Measurements from ENCODE around the gene FRAT2. TPM values are rescaled to one million over a fixed set of nuclear protein-coding genes. Genes with fewer than 3 reads are reported as not detected.

The FRAT2 gene
- total and polyA plus RNA-seq, 2 of the 13 experiments (the other 11 are each of a cell fraction or from before 2014, with no cell fraction given), result 7.2 to 14.1 TPM

DNA sequence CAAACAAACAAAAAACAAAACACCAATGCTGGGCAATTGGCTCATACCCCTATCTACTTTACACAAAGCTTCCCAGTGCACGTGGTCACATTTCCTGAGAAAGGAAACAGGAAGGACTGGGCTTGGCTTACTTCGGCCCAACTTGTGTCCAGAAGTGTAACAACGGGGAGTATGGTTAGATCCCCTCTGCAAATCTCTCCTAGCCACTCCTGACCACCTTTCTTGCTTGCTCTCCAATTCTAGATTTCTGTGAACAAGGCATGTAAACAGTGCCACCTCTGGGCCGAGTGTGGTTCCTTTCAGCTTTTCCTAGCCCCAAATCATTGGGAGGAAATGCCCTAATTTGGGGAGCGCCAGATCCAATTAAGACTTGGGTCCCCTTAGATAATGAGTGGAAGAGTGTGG lies 21.0 kb upstream of the FRAT2 start:
- Histone ChIP-seq H3K79me2 (ENCODE audit: insufficient read depth, low read length) (no peaks in the 10 kb centered on the region), H3K4me2 (ENCODE audit: low read depth, low read length) (no peak overlapping the region), H2AFZ (ENCODE audit: low read length) (no peak overlapping the region), H3K36me3 (replicated peaks in 1 of 2; ENCODE audit: control insufficient read depth in 1 of 2, insufficient read depth in 2 of 2, low read length in 2 of 2) (peaks cover 20 to 42% of the 10 kb centered on the region in 2 experiments; a peak in 4 of 5 replicates), H4K20me1 (ENCODE audit: insufficient read depth, low read length) (no peaks in the 10 kb centered on the region), H3K27me3 (ENCODE audit: control insufficient read depth in 1 of 2, insufficient read depth in 2 of 2, low read length in 2 of 2) (no peaks in the 10 kb centered on the region), H3K4me1 (ENCODE audit: insufficient read depth, low read length) (no peaks in the 10 kb centered on the region), H3K27ac (ENCODE audit: extremely low read length, insufficient read depth, low read length) (no peak overlapping the region), H3K9me3 (ENCODE audit: low read length) (no peaks in the 10 kb centered on the region), H3K4me3 (replicated peaks in 1 of 3; ENCODE audit: insufficient read depth in 1 of 3, low read depth in 2 of 3, low read length in 3 of 3) (no peak overlapping the region), H3K9ac (ENCODE audit: insufficient read depth, low read depth, low read length) (no peak overlapping the region)
- ChIA-PET POLR2A (no interaction called here), CTCF (ENCODE audit: low intra/inter-chr PET ratio, low total read pairs) (interaction anchor here (2.1 kb wide), 1 partner anchor 77 kb away, joined by 15 read pairs; no protein-coding TSS in a partner anchor)
- no TSS peak for BruUV-seq (replicated peaks)
- intact Hi-C loops (cut with micrococcal nuclease; ENCODE audit: unreplicated experiment), result loop anchor here (2.0 kb wide), 1 partner anchor 77 kb away; no protein-coding TSS in a partner anchor
- FAIRE-seq (no peak), ATAC-seq (0 out of 3 replicates have a peak, but pooled peaks have one; percentile 45), DNase-seq (ENCODE audit: low spot score) (no peak)
- TF ChIP-seq, protein P1, sequence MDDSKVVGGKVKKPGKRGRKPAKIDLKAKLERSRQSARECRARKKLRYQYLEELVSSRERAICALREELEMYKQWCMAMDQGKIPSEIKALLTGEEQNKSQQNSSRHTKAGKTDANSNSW (CRISPR knock-in tag; IDR thresholded peaks at IDR 0.05; ENCODE audit: borderline replicate concordance), result no peak
- peak; percentile 70; the same call in 1 of the 2 replicates for TF ChIP-seq SRF (IDR thresholded peaks at IDR 0.05; ENCODE audit: low read depth, low read length)
- no peak for TF ChIP-seq ZNF776 (CRISPR knock-in tag; IDR thresholded peaks at IDR 0.05)
- TF ChIP-seq, protein P2, sequence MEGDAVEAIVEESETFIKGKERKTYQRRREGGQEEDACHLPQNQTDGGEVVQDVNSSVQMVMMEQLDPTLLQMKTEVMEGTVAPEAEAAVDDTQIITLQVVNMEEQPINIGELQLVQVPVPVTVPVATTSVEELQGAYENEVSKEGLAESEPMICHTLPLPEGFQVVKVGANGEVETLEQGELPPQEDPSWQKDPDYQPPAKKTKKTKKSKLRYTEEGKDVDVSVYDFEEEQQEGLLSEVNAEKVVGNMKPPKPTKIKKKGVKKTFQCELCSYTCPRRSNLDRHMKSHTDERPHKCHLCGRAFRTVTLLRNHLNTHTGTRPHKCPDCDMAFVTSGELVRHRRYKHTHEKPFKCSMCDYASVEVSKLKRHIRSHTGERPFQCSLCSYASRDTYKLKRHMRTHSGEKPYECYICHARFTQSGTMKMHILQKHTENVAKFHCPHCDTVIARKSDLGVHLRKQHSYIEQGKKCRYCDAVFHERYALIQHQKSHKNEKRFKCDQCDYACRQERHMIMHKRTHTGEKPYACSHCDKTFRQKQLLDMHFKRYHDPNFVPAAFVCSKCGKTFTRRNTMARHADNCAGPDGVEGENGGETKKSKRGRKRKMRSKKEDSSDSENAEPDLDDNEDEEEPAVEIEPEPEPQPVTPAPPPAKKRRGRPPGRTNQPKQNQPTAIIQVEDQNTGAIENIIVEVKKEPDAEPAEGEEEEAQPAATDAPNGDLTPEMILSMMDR (CRISPR knock-in tag; IDR thresholded peaks at IDR 0.05), result peak; percentile 64
- TF ChIP-seq ZFX (CRISPR knock-in tag; IDR thresholded peaks at IDR 0.05; ENCODE audit: low read depth), result no peak
- TF ChIP-seq STAG1 (CRISPR knock-in tag; IDR thresholded peaks at IDR 0.05), result peak; percentile 74
- peak; percentile 36; the same call in 1 of the 2 replicates for TF ChIP-seq SMC3 (IDR thresholded peaks at IDR 0.05; ENCODE audit: low read length)
- peak; percentile 48; the same call in 1 of the 2 replicates for TF ChIP-seq RAD21 (CRISPR knock-in tag; IDR thresholded peaks at IDR 0.05)
- WGBS (ENCODE audit: low lambda C conversion rate), result 93% methylated on average over 5 of the region's 5 CpGs
- in situ Hi-C loops (cut with HindIII; ENCODE audit: extremely low pct_ligation_motif_present, low pct_unique_long_range_greater_than_20kb), result no loop called here
